MM.1S (cell line): Measurements from ENCODE around the gene SPEF2.
"Not testable (repeated sequence)": the region's sequence is repeated elsewhere in the genome, so short reads cannot be mapped to it uniquely, and the experiment has no call there.

Source experiments
- DNase-seq: peaks from one replicate; pipeline ENCODE4 v3.0.0-alpha.2; 2015
- H2AFZ ChIP-seq: fragments of 300-600 bp; sonication (generic); 2 replicates; pipeline ENCODE4 v1.6.0; 2016; ENCODE audit warnings: antibody characterized with exemption, low read length
- H3F3A ChIP-seq: fragments of 300-600 bp; sonication (generic); 2 replicates; pipeline ENCODE4 v1.6.1; 2016; ENCODE audit warnings: mild to moderate bottlenecking, antibody characterized with exemption, low read length, moderate library complexity, mixed read lengths; ENCODE audit not compliant: insufficient read depth
- H3K27ac ChIP-seq: fragments of 300-600 bp; sonication (generic); 2 replicates; pipeline ENCODE4 v1.5.1; 2016; ENCODE audit warnings: mild to moderate bottlenecking, low read length
- H3K27me3 ChIP-seq: fragments of 300-600 bp; sonication (generic); replicated peaks from 2 replicates; pipeline ENCODE4 v1.6.0; 2016; ENCODE audit warnings: low read length; ENCODE audit not compliant: insufficient read depth
- H3K36me3 ChIP-seq: fragments of 300-600 bp; sonication (generic); replicated peaks from 2 replicates; pipeline ENCODE4 v1.6.1; 2016; ENCODE audit warnings: mild to moderate bottlenecking, low read length, mixed read lengths; ENCODE audit not compliant: insufficient read depth
- H3K4me1 ChIP-seq: fragments of 300-600 bp; sonication (generic); 2 replicates; pipeline ENCODE4 v1.6.1; 2016; ENCODE audit warnings: low read length, mixed read lengths
- H3K4me2 ChIP-seq: fragments of 300-600 bp; sonication (generic); 2 replicates; pipeline ENCODE4 v1.6.0; 2016; ENCODE audit warnings: low read depth, low read length
- H3K4me3 ChIP-seq: fragments of 300-600 bp; sonication (generic); 2 replicates; pipeline ENCODE4 v1.5.1; 2016; ENCODE audit warnings: low read length, mixed read lengths
- H3K79me2 ChIP-seq: fragments of 300-600 bp; sonication (generic); 2 replicates; pipeline ENCODE4 v1.6.1; 2016; ENCODE audit warnings: mixed run types, low read length, mixed read lengths
- H3K9ac ChIP-seq: fragments of 300-600 bp; sonication (generic); 2 replicates; pipeline ENCODE4 v1.6.1; 2016; ENCODE audit warnings: low read length, mixed read lengths
- H3K9me2 ChIP-seq: fragments of 300-600 bp; sonication (generic); replicated peaks from 2 replicates; pipeline ENCODE4 v1.6.1; 2016; ENCODE audit warnings: mild to moderate bottlenecking, low read length, mixed read lengths; ENCODE audit not compliant: insufficient read depth
- H3K9me3 ChIP-seq: fragments of 300-600 bp; sonication (generic); replicated peaks from 2 replicates; pipeline ENCODE4 v1.6.1; 2016; ENCODE audit warnings: mild to moderate bottlenecking, low read length, mixed read lengths; ENCODE audit not compliant: insufficient read depth
- H4K20me1 ChIP-seq: fragments of 300-600 bp; sonication (generic); 2 replicates; pipeline ENCODE4 v1.6.1; 2016; ENCODE audit warnings: mild to moderate bottlenecking, low read length, moderate library complexity, mixed read lengths; ENCODE audit not compliant: insufficient read depth
- CTCF ChIP-seq: fragments of 300-600 bp; sonication (generic); IDR thresholded peaks from 2 replicates; pipeline ENCODE4 v1.5.1; 2016; ENCODE audit warnings: antibody characterized with exemption, low read length, mixed read lengths
- EZH2 ChIP-seq: fragments of 300-600 bp; sonication (generic); optimal IDR thresholded peaks from 2 replicates; pipeline ENCODE3; 2017; ENCODE audit warnings: low read depth, mild to moderate bottlenecking, antibody characterized with exemption, low read length, mixed read lengths
- EZH2phosphoT487 ChIP-seq: fragments of 300-600 bp; sonication (generic); IDR thresholded peaks from 2 replicates; pipeline ENCODE4 v1.6.1; 2018; ENCODE audit warnings: antibody characterized with exemption, low read length

Gene SPEF2

GRCh38 chr5:35665096-35665495 is 47.4 kb downstream of the SPEF2 start:
- no peak overlapping the region for H3K4me2 ChIP-seq
- no peak overlapping the region for H3K9ac ChIP-seq
- no peak for DNase-seq

DNA sequence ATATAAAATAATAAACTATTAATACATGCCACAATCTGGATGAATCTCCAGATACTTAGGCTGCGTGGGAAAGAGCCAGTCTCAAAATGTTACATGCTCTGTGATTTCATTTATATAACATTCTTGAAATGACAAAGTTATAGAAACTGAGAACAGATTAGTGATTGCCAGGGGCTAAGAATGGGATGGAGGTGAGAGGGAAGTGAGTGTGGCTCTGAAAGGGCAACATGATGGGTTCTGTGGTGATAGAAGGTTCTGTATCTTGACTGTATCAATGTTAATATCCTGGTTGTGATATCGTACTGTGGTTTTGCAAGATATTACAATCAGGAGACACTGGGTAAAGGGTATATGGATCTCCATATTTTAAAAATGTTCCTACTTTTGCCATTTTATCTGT is 50.7 kb downstream of the SPEF2 start:
- H3K9me3 ChIP-seq, result no peaks in the 10 kb centered on the region
- no peak overlapping the region for H3K27ac ChIP-seq
- DNase-seq, result no peak
- no peaks in the 10 kb centered on the region for H3K79me2 ChIP-seq
- no peak for TF ChIP-seq EZH2
- no peak for TF ChIP-seq EZH2phosphoT487
- H3K9me2 ChIP-seq, result no peaks in the 10 kb centered on the region
- no peaks in the 10 kb centered on the region for H3K36me3 ChIP-seq
- H2AFZ ChIP-seq, result no peak overlapping the region
- H3K4me2 ChIP-seq, result no peak overlapping the region
- no peaks in the 10 kb centered on the region for H3K4me1 ChIP-seq
- H3K27me3 ChIP-seq, result no peaks in the 10 kb centered on the region
- H3K4me3 ChIP-seq, result no peak overlapping the region
- H3K9ac ChIP-seq, result no peak overlapping the region
- no peaks in the 10 kb centered on the region for H3F3A ChIP-seq
- H4K20me1 ChIP-seq, result no peaks in the 10 kb centered on the region

More at GRCh38 chr5:35665096-35665495, 47.4 kb downstream of the SPEF2 start:
- Histone ChIP-seq H3K4me1 (no peaks in the 10 kb centered on the region), H3K36me3 (no peaks in the 10 kb centered on the region), H3K9me3 (no peaks in the 10 kb centered on the region), H4K20me1 (no peaks in the 10 kb centered on the region), H3K9me2 (no peaks in the 10 kb centered on the region), H3K79me2 (no peaks in the 10 kb centered on the region), H3K4me3 (no peak overlapping the region), H3K27me3 (no peaks in the 10 kb centered on the region), H3K27ac (no peak overlapping the region), H2AFZ (no peak overlapping the region), H3F3A (no peaks in the 10 kb centered on the region)
- no peak for TF ChIP-seq EZH2
- TF ChIP-seq EZH2phosphoT487, result no peak
- TF ChIP-seq CTCF, result no peak

GRCh38 chr5:35668794-35669193 is 51.1 kb downstream of the SPEF2 start:
- Histone ChIP-seq H3K9me3 (no peaks in the 10 kb centered on the region), H3K4me2 (no peak overlapping the region), H3K4me3 (no peak overlapping the region), H3K79me2 (no peaks in the 10 kb centered on the region), H3K36me3 (no peaks in the 10 kb centered on the region), H4K20me1 (no peaks in the 10 kb centered on the region), H3K9me2 (no peaks in the 10 kb centered on the region), H3K27ac (no peak overlapping the region), H3K4me1 (no peaks in the 10 kb centered on the region), H3K9ac (no peak overlapping the region), H3K27me3 (no peaks in the 10 kb centered on the region), H3F3A (no peaks in the 10 kb centered on the region), H2AFZ (no peak overlapping the region)
- DNase-seq, result no peak
- TF ChIP-seq CTCF, result no peak
- TF ChIP-seq EZH2, result no peak
- TF ChIP-seq EZH2phosphoT487, result no peak

DNA sequence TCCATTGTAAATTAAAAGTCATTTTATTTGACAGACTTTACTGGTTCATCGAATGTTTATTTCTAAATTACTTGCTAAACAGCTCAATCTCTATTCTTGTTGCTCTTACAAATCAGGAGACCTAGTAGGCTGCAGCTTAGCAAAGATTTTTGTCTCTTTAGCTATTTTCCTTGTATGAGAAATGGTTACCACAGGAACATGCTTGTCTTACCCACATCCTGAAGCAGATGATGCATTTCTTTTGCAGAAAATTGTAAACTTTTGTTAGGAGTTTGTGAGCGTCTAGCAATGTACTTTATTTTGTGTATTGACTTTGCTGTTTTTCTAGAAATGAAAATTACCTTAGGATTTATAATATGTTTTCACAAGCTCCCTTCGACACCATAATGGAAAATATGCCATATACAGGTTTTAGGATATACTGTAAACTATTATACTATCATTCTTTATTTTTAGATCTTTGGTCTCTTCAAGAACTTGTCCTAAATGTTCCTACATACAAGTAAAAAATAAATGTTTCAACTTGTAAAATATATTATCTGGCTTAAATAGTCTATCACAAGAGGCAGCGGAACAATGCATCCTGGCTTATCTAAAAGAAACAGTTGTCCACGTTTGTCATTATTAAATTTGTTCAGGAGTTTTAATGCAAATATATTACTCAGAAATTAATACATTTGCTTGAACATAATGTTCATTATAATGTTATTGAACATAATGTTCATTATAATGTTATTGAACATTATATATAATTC is 54.1 kb downstream of the SPEF2 start:
- H3K79me2 ChIP-seq, result no peaks in the 10 kb centered on the region
- H3K4me3 ChIP-seq, result no peak overlapping the region
- H3K4me1 ChIP-seq, result no peaks in the 10 kb centered on the region
- TF ChIP-seq EZH2phosphoT487 (no peak), CTCF (no peak), EZH2 (no peak)
- H3K4me2 ChIP-seq, result no peak overlapping the region
- H3K9me2 ChIP-seq, result no peaks in the 10 kb centered on the region
- DNase-seq, result no peak
- no peaks in the 10 kb centered on the region for H3K9me3 ChIP-seq
- no peaks in the 10 kb centered on the region for H3K27me3 ChIP-seq
- no peaks in the 10 kb centered on the region for H3K36me3 ChIP-seq
- H4K20me1 ChIP-seq, result no peaks in the 10 kb centered on the region
- H3F3A ChIP-seq, result no peaks in the 10 kb centered on the region
- H3K27ac ChIP-seq, result no peak overlapping the region
- no peak overlapping the region for H2AFZ ChIP-seq
- no peak overlapping the region for H3K9ac ChIP-seq

- not testable (repeated sequence) for H3F3A ChIP-seq, H4K20me1 ChIP-seq, H2AFZ ChIP-seq, H3K27me3 ChIP-seq, H3K9ac ChIP-seq, H3K9me3 ChIP-seq, H3K4me3 ChIP-seq, H3K9me2 ChIP-seq, H3K36me3 ChIP-seq, H3K79me2 ChIP-seq, H3K27ac ChIP-seq, H3K4me1 ChIP-seq, DNase-seq, H3K4me2 ChIP-seq
Measured at GRCh38 chr5:35672296-35672655, 54.6 kb downstream of the SPEF2 start.
